Panc1 (cell line): ENCODE measurements around the gene SRSF12. TPM values are rescaled to one million over a fixed set of nuclear protein-coding genes. Genes with fewer than 3 reads are reported as not detected.

ENCODE experiments used
- ATAC-seq: fragments of 200-7000 bp; cut with Tn5 transposase; 2 replicates; pipeline ENCODE4 v1.9.1; 2020; ENCODE audit warnings: mild to moderate bottlenecking, moderate library complexity
- BruUV-seq: library from RNA; stranded (reverse); fragments of 400-500 nt; replicated peaks from 2 replicates; lab custom pipeline; 2021; lab: Mats Ljungman, UMichigan
- CTCF ChIA-PET: fragments of 300-600 bp; sonication (Branson Sonifier 250); formaldehyde crosslinking; loops from one replicate; lab custom pipeline; 2022; ENCODE audit warnings: antibody characterized with exemption; lab: Charles Lee
- POLR2A ChIA-PET: fragments of 300-600 bp; sonication (Branson Sonifier 250); formaldehyde crosslinking; loops from one replicate; lab custom pipeline; 2022; ENCODE audit warnings: antibody characterized with exemption; lab: Charles Lee
- DNase-seq: peaks from one replicate; pipeline ENCODE4 v3.0.0-alpha.2; 2010; ENCODE audit warnings: low read depth, low spot score
- H3K27ac ChIP-seq: 2 replicates; pipeline ENCODE4 v1.5.1; 2011; ENCODE audit warnings: mild to moderate bottlenecking, low read length, inconsistent platforms
- H3K27me3 ChIP-seq: fragments of 200-500 bp; sonication (Bioruptor generic); 2 replicates; pipeline ENCODE4 v1.6.0; 2014; ENCODE audit warnings: low read length, inconsistent platforms; ENCODE audit not compliant: control insufficient read depth, insufficient read depth
- H3K36me3 ChIP-seq: fragments of 200-500 bp; sonication (Bioruptor generic); 2 replicates; pipeline ENCODE4 v1.5.1; 2014; ENCODE audit warnings: inconsistent platforms, mild to moderate bottlenecking, low read length, moderate library complexity; ENCODE audit not compliant: control insufficient read depth, insufficient read depth
- H3K4me1 ChIP-seq: 2 replicates; pipeline ENCODE4 v1.5.1; 2011; ENCODE audit warnings: inconsistent platforms, mild to moderate bottlenecking, low read length, moderate library complexity; ENCODE audit not compliant: control insufficient read depth, insufficient read depth
- H3K4me3 ChIP-seq, 2 experiments: 2 replicates each; pipeline ENCODE4 v1.5.1; 2011 to 2012; ENCODE audit warnings: low read depth in 2 of 2, low read length in 2 of 2, mild to moderate bottlenecking in 2 of 2, inconsistent platforms in 1 of 2, moderate library complexity in 1 of 2
- H3K9me3 ChIP-seq: fragments of 200-500 bp; sonication (Bioruptor generic); 2 replicates; pipeline ENCODE4 v1.5.1; 2014; ENCODE audit warnings: low read depth, mild to moderate bottlenecking, inconsistent platforms, low read length, moderate library complexity; ENCODE audit not compliant: control insufficient read depth, insufficient read depth
- CTCF ChIP-seq: fragments of 450-650 bp; IDR thresholded peaks from 2 replicates; pipeline ENCODE4 v1.5.1; 2017; ENCODE audit warnings: mild to moderate bottlenecking
- POLR2AphosphoS5 ChIP-seq: IDR thresholded peaks from 2 replicates; pipeline ENCODE4 v1.6.1; 2012; ENCODE audit warnings: mild to moderate bottlenecking, low read depth, low read length, moderate library complexity
- REST ChIP-seq, 2 experiments: IDR thresholded peaks; 2 replicates each; pipeline ENCODE4 v1.6.1; 2011 to 2012; ENCODE audit warnings: low read depth in 2 of 2, control low read depth in 1 of 2, low read length in 1 of 2, mild to moderate bottlenecking in 1 of 2, moderate library complexity in 1 of 2; ENCODE audit not compliant: insufficient read depth in 1 of 2
- SIN3A ChIP-seq: IDR thresholded peaks from 2 replicates; pipeline ENCODE4 v1.6.1; 2012; ENCODE audit warnings: low read depth, mild to moderate bottlenecking, low read length, moderate library complexity, borderline replicate concordance; ENCODE audit not compliant: insufficient read depth
- TCF7L2 ChIP-seq: IDR thresholded peaks from 2 replicates; pipeline ENCODE4 v1.6.1; 2011; ENCODE audit warnings: mild to moderate bottlenecking, low read depth, low read length, inconsistent platforms
- in situ Hi-C: cut with HindIII; loops from 2 replicates; pipeline ENCODE4 v1.10.0; 2016; ENCODE audit warnings: low sequenced_read_pairs, low pct_unique_long_range_greater_than_20kb
- intact Hi-C: fragments of 100-400 bp; cut with micrococcal nuclease; formaldehyde crosslinking; loops from one replicate; pipeline ENCODE4 v1.10.0; 2022; ENCODE audit not compliant: unreplicated experiment
- total RNA-seq: library from RNA; stranded (reverse); gene quantifications from one replicate; pipeline ENCODE4 v1.2.1, GENCODE V29; 2021; ENCODE audit not compliant: unreplicated experiment

SRSF12 gene
- total RNA-seq, 1 experiment from 2014 or later, result 0.28 TPM

- DNase-seq, result no peak
- in situ Hi-C loops (no loop called here), intact Hi-C loops (no loop called here)
- Histone ChIP-seq H3K27me3 (no peaks in the 10 kb centered on the region), H3K9me3 (no peaks in the 10 kb centered on the region), H3K4me3 (no peak overlapping the region), H3K27ac (no peak overlapping the region), H3K4me1 (no peaks in the 10 kb centered on the region), H3K36me3 (no peaks in the 10 kb centered on the region)
- no TSS peak for BruUV-seq
- TF ChIP-seq TCF7L2 (no peak), SIN3A (no peak), REST (IDR thresholded peaks at IDR 0.05; ENCODE audit: insufficient read depth in 1 of 2, low read depth in 2 of 2, low read length in 1 of 2) (no peak), POLR2AphosphoS5 (no peak), CTCF (no peak)
- no peak for ATAC-seq
- ChIA-PET POLR2A (no interaction called here), CTCF (no interaction called here)
Measured at GRCh38 chr6:89071036-89071435, 46.8 kb downstream of the SRSF12 start.

GRCh38 chr6:89069536-89070163, 48.2 kb downstream of the SRSF12 start:
- in situ Hi-C loops, result no loop called here
- intact Hi-C loops, result no loop called here
- DNase-seq, result no peak
- no peaks in the 10 kb centered on the region for H3K36me3 ChIP-seq
- no peak overlapping the region for H3K27ac ChIP-seq
- H3K9me3 ChIP-seq, result no peaks in the 10 kb centered on the region
- H3K27me3 ChIP-seq, result no peaks in the 10 kb centered on the region
- POLR2A ChIA-PET, result no interaction called here
- no peak for ATAC-seq
- no peaks in the 10 kb centered on the region for H3K4me1 ChIP-seq
- BruUV-seq, result no TSS peak
- no peak overlapping the region for H3K4me3 ChIP-seq
- CTCF ChIA-PET, result no interaction called here
- TF ChIP-seq TCF7L2 (no peak), SIN3A (no peak), CTCF (no peak), REST (IDR thresholded peaks at IDR 0.05; ENCODE audit: insufficient read depth in 1 of 2, low read depth in 2 of 2, low read length in 1 of 2) (no peak), POLR2AphosphoS5 (no peak)
